GM21825 (cell line): ENCODE results near the gene RPS3.

Source experiments
- ATAC-seq: cut with Tn5 transposase; IDR thresholded peaks from one replicate; pipeline ENCODE4 v1.9.1; 2021; ENCODE audit warnings: mild to moderate bottlenecking, moderate library complexity; ENCODE audit not compliant: unreplicated experiment

RPS3 gene

GRCh38 chr11:75434051-75434450 is 34.7 kb downstream of the RPS3 start:
- no peak for ATAC-seq

GRCh38 chr11:75434886-75435570 is 35.7 kb downstream of the RPS3 start:
- no peak for ATAC-seq

- no peak for ATAC-seq
These were observed 36.2 kb downstream of the RPS3 start for GRCh38 chr11:75435571-75435925.

- ATAC-seq: no peak
These were observed 37.5 kb downstream of the RPS3 start for GRCh38 chr11:75436806-75437205.

- no peak for ATAC-seq
These were observed 38.8 kb downstream of the RPS3 start for GRCh38 chr11:75437966-75438659.

DNA sequence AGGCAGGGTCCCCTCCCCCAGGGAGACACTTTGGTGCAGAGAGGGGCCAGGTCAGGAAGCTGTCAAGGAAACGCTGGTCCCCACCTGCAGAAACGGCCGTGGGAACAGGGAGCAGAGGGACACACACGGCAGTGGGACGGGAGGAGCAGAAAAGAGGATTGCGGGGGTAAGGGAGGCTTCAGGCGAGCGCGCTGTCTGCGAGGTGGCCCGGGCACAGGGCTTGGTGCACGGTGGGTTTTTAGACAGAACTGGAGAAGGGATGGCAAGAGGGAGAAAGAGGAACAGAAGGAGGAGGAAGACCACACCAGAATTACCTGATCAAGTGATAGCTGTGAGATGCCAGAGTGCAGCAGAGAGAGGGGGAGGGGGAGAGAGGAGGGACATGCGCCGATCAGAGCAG is 39.7 kb downstream of the RPS3 start:
- no peak for ATAC-seq

DNA sequence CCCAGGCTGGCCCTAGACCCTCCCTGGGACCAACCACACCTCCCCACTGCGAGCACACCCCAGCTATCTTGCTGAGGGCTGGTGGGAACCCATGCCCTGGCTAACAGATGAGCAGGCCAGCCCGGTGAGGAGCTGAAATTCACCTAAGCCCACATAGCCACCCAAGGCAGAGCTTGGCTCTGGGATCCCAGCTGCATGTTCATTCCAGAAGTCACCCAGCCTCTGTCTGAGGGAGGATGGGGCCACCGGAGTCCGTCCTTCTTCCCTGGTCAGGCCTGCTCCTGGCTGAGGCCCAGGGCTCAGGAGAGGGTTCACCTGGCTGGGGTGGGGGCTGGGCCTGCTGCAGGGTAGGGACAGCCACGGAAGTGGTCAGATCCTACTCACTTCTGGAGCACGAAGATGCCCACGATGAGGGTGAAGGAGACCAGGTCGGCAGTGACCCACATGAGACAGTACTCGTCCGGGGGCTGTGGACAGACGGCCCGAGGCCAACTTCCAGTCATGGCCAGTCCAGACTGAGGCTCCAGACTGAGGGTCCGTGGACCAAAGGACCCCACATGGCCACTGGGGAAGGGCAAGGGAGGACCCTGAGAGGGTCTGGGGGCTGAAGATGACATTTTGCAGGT is 40.3 kb downstream of the RPS3 start:
- ATAC-seq: no peak

DNA sequence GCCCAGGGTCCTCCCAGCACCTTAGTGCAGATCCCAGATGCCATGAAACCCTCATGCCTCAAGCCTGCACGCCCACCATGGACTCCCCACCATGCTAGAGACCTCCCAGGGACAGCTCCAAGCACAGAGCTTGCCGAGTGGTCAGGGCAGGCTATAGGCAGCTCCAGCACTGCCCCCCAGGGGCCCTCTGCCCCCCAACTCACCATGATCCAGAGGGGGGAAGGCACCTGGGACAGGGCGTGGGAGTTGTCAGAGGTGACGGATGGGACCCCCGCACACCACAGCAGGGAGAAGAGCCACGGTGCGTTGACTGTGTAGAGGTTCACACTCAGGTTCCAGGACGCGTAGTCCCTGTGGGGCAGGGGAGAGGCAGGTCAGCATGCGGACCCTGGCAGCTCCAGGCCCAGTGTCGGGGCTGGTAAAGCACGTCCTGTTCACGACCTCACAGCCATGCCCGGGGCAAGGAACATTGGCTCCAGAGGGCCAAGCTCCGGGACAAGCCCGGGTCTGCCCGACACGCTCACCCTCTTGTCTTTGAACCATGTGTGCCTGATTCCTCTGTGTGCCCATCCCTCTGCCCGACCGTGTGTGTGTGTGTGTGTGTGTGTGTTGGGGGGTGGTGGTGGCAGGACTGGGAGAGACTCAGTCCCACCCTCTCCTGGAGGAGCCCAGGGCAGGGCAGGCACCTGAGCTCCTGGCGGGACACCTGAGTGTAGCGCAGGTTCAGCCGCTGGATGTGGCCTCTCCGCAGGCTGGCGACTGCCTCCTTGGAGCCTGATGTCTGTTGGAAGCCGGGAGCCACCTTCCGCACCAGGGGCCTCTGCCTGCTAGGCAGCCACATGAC is 41.9 kb downstream of the RPS3 start:
- no peak for ATAC-seq

DNA sequence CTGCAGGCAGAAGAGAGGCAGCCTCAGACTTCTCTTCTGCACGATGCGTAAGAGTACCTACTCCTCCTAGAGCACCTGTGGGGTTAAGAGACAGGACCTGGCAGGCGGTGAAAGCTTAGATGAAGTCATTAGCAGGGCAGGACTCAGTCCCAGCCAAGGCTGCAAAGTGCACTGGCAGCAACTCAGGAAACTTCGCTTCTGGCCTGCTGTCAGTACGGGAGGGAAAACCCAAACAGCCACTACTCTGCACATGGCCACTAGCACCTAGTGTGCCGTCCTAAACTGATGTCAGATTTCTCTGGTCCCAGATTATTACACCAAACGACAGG is 42.5 kb downstream of the RPS3 start:
- no peak for ATAC-seq

DNA sequence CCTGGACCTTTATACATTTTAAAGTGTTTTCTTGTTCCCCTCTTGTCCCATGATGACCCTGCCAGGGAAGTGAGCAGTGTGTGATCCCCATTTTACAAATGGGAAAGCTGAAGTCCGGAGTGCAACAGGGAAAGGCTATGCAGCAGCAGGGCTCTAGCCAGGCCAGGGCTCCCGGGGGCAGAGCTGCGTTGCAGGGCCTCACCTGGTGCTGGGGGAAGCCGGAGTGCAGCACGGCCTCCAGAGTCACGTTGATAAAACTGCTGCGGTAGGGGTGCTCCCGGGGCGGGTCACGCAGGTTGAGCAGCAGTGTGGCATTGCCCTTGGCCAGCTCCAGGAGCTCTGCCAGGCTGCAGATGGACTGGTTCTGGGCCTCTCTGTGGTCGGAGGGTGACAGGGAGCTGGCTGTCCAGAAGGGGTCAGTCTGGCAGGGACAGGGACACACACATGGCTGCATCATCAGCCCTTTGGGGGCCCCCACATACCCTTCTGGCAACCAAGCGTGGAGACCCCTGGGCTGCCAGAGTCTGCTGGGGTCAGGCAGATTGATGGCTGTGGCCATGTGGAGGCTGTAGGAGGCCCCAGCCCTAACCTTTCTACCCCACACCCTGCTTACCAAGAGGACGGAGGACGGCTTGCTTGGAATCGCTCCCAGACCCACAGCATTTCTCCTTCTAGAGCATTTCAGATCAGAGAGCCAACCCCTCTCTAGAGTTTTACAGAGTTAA is 43.0 kb downstream of the RPS3 start:
- ATAC-seq: no peak

DNA sequence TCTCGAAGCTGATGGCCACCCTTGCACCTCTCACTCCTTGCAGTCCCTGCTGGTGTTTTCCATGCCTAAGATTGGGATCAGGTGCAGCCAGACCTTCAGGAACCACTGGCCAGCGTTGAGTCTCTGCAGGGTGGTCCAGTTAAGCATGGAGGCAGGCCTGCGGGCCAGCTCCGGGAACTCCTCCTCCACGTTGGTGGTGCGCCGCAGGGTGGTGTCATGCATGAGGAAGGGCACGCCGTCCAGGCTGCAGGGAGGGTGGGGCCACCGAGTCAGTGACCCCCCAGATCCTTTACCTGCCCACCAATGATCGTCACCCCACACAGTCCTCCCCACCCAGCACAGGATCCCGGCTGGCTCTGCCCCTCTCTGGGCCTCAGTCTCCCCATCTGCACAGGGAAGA is 43.7 kb downstream of the RPS3 start:
- ATAC-seq: no peak

DNA sequence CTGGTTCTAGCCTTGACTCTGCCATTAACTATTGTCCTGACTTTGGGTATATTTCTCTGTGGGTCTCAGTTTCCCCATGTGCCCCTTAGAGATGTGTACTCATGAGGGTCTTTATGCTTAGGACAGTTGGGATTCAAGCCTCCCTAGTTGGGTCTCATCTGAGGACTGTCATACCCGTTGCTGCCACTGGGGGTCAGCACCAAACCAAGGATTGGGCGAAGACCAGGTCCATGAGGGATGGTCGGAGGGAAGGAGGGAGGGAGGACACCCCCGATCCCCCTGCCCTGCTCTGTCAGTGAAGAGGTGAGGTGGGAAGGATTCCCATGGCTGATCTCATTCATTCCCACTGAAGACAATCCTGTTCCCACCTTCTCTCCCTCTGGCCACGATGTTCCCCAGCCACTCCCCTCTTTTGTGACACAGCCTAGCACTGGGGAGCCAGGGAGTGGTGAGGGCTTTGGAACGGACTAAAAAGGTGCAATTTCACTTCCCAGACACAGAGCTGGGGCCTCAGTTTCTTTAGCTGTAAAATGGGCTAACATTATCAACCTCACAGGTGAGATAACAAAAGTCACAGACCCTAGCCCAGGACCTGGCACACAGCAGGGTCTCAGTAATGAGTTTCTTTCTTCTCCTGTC is 46.1 kb downstream of the RPS3 start:
- ATAC-seq: no peak

- no peak for ATAC-seq
These were observed 48.1 kb downstream of the RPS3 start for GRCh38 chr11:75447415-75447814.

DNA sequence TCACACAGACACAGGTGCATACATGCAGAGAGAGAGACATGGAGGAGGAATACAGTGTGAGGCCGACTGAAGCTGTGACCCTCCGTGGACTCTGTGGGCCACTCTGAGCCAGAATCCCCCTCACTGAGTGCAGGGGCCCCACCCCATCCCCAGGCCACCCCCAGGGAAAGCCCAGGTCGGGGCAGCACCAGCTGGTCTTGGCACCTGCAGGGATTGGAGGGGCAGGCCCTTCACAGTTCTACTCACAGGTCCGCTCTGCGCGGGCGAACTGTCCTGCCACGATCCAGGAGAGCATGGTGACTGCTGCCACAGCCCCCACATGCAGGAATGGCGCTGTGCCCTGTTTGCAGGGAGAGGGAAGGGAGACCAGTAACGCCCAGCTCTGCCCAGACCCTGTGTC is 50.0 kb downstream of the RPS3 start:
- ATAC-seq: no peak

DNA sequence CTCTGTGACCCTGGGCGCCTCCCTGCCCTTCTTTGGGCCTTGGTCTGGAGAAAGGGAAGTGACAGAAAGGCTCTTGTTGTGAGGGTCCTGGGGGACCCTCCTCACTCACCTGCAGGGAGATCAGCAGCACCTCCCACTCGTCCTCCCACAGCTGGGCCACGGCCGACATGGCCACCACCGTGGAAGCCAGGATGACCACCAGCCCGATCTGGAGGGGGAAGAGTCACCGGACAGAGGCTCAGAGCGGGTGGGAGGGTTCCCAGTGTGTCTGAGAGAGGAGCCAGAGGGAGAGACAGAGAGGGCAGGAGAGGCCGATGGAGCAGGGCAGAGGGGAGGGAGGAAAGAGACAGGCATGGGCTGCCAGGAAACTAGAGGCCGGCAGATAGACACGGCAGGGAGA is 50.5 kb downstream of the RPS3 start:
- ATAC-seq: no peak

- ATAC-seq: no peak
These were observed 50.9 kb downstream of the RPS3 start for GRCh38 chr11:75450236-75450635.

GRCh38 chr11:75450826-75451821 is 51.8 kb downstream of the RPS3 start:
- ATAC-seq: no peak

DNA sequence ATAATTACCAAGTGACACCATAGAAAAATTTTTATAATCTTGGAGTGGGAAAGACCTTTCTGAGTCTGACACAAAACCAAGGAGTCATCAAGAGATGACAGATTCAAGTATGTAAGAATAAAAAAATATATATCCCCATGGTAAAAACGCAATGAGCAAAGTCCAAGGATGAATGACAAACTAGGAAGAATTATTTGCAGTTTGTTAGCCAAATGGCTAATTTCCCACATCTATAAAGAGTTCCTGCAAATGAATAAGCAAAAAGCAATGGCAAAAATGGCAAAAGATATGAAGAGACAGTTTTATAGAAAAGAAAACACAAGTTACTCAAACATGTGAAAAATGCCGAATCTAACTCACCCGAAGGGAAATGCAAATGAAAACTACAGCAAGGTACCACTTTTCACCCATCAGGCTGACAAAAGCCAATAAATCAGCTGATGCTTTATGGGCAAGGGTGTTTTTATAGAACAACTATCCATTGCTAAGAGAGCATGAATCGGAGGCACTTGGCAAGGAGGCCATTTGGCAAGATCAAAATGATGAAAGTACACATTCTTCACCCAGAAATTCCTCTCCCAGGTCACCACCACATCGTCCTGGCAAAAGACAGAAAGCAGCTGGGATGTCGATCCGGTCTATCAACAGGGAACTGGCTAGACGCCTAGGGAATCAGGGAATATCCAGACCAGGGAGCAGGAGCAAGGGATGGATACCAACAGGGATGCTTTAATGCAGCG is 54.8 kb downstream of the RPS3 start:
- no peak for ATAC-seq

- ATAC-seq: no peak
These were observed 55.7 kb downstream of the RPS3 start for GRCh38 chr11:75454987-75455386.
